Fibroblast of skin of right quadriceps (primary cell): ENCODE results near the gene RAB11FIP3.
"Not testable (repeated sequence)": the region's sequence is repeated elsewhere in the genome, so short reads cannot be mapped to it uniquely, and the experiment has no call there.

Experiments used
- DNase-seq: peaks from one replicate; pipeline ENCODE4 v3.0.0-alpha.2; 2013

The RAB11FIP3 gene

GRCh38 chr16:497258-497657 is 71.8 kb downstream of the RAB11FIP3 start:
- no peak for DNase-seq

GRCh38 chr16:499924-500323 is 74.5 kb downstream of the RAB11FIP3 start:
- no peak for DNase-seq

- DNase-seq, result no peak
Measured at GRCh38 chr16:500709-501108, 75.3 kb downstream of the RAB11FIP3 start.

- DNase-seq, result no peak
Measured at GRCh38 chr16:502179-502943, 76.9 kb downstream of the RAB11FIP3 start.

GRCh38 chr16:503150-504071 is 78.0 kb downstream of the RAB11FIP3 start:
- no peak for DNase-seq

DNA sequence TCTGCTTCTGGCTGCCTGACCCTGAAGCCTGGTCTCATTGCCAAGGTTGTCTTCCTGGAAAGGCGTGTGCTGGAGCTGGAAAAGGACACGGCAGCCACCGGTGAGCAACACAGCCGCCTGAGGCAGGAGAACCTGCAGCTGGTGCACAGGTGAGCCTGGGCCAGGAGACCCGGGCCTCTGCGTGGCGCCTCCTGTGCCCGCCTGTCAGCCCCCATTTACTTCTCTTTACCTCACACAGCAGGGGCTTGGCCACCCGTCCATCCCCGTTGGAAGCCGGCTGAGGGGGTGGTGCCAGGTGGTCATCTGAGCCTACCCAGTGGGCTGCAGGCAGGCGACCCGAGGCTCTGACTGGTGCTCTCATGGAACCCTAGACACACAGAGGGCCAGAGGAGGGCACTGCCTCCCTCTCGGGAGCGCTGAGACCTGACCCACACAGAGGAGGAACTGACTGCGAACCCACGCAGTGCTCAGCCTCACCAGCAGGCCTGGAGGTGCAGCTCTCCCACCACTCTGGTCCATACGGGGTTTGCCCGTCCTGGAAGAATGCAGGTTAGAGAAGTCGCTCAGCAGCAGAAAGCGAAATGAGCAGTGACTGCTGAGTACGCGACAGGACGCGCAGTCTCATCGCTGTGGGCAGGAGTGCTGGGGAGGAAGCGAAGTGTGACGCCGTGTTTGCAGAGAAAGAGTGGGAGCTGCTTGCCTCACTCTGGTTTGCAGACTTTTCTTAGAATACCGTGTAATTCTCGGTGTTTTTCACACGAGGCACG is 80.2 kb downstream of the RAB11FIP3 start:
- DNase-seq, result no peak

DNA sequence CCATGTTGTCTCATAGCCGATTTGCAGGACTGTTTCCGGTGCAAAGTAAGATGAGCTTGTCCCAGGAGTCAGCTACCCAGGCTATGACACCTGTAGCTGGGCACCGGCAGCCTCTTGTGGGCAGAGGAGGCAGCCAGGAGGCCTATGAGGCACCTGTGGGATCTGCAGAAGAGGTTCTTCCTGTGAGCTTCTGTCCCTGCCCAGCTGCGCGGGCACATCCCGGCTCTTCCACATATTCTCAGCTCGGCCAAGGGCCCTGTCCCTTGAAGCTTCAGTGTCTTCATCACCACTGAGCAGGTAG is 80.7 kb downstream of the RAB11FIP3 start:
- DNase-seq, result no peak

DNA sequence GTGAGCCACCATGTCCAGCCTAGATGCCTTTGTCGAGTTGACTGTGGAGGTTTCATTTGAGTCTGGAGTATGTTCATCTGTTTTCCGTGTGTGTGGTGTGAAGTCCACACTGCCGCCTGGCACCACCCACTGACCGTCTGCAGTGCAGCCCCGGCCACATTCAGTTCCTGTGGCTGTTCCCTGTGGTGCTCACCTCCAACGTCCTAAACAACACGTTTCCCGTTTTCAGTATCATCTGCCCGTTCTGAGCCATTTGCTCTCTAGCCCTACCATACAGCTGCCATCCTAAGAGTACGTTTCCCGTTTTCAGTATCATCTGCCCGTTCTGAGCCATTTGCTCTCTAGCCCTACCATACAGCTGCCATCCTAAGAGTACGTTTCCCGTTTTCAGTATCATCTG is 82.1 kb downstream of the RAB11FIP3 start:
- DNase-seq, result not testable (repeated sequence)

- no peak for DNase-seq
Measured at GRCh38 chr16:507996-508395, 82.5 kb downstream of the RAB11FIP3 start.

- DNase-seq, result no peak
Measured at GRCh38 chr16:508884-509736, 83.7 kb downstream of the RAB11FIP3 start.

DNA sequence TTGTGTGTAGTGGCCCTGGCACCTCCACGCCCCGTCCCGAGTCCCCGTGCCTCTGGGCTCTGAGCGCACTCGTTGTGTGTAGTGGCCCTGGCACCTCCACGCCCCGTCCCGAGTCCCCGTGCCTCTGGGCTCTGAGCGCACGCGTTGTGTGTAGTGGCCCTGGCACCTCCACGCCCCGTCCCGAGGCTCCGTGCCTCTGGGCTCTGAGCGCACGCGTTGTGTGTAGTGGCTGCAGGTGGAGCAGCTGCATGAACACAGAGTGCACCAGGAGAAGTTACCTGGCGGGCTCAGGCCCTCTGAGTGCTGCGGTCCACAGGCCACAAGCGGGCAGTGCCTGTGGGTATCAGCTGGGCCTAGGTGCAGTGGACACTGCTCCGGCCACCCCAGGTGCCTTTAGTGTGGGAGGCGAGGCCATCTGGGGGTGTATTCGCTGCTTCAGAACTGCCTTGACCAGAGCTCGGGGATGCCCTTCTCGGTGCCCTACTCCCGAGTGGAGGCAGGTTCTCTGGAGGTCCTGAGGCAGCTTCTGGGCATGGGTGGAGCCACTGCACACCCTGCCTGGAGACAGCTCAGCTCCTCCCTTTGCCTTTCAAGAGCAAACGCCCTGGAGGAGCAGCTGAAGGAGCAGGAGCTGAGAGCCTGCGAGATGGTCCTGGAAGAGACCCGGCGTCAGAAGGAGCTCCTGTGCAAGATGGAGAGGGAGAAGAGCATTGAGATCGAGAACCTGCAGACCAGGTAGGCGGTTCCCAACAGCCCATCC is 84.8 kb downstream of the RAB11FIP3 start:
- DNase-seq, result no peak

- DNase-seq, result no peak
Measured at GRCh38 chr16:512802-513201, 87.4 kb downstream of the RAB11FIP3 start.

- no peak for DNase-seq
Measured at GRCh38 chr16:513950-514349, 88.5 kb downstream of the RAB11FIP3 start.

- DNase-seq, result no peak
Measured at GRCh38 chr16:515175-515938, 89.9 kb downstream of the RAB11FIP3 start.

DNA sequence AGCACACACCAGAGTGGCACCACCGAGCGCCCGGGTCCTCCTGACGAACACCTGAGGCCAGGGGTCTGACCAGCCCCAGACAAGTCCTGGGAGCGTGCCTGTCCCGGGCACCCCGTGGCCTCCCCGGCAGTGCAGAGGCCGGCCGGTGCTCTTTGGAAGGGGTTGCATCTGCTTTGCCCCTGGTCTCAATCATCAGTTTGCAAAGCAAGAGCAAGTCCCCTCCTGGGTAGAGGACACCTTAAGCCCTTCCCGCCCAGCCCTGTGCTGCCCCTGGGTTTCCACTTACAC is 90.4 kb downstream of the RAB11FIP3 start:
- DNase-seq, result no peak

DNA sequence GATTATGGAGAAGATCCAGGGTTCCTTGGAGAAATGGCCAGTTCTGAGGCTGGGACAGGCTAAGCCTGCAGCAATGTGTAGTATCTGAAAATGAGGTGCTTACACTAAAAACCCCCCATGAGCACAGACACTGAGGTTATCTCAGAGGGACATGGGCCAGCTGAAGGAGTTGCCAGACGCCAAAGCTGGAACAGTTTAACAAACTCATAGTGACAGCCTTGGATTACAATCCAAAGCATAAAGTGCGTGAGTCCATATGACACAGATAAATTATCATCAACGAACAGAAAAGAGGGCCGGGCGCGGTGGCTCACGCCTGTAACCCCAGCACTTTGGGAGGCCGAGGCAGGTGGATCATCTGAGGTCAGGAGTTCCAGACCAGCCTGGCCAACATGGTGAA is 90.9 kb downstream of the RAB11FIP3 start:
- DNase-seq, result no peak

- no peak for DNase-seq
Measured at GRCh38 chr16:518858-519257, 93.4 kb downstream of the RAB11FIP3 start.

GRCh38 chr16:519425-519824 is 94.0 kb downstream of the RAB11FIP3 start:
- DNase-seq, result no peak

GRCh38 chr16:519841-520687 is 94.6 kb downstream of the RAB11FIP3 start:
- DNase-seq, result no peak

DNA sequence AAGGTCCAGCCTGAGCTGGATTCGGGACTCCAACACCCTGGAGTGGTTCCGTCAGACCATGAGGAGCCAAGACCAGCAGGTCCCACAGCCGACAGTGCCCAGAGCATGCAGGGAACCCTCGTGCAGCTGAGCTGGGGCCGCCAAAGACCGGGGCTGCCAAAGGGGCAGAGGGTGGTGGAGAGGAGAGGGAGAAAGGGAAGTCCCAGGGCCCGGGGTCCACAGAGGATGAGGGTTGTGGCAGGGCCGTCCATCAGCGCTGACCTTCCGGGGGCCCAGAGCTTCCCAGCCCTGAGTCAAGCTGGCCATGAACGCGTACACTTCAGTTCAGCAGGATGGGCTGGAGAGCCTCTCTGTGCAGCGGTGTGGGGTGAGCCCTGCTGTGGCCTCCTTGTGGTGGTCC is 95.4 kb downstream of the RAB11FIP3 start:
- no peak for DNase-seq
